Measurements from ENCODE around the gene RSRC2.
"Not testable (repeated sequence)": the region's sequence is repeated elsewhere in the genome, so short reads cannot be mapped to it uniquely, and the experiment has no call there.

Gene RSRC2, protein sequence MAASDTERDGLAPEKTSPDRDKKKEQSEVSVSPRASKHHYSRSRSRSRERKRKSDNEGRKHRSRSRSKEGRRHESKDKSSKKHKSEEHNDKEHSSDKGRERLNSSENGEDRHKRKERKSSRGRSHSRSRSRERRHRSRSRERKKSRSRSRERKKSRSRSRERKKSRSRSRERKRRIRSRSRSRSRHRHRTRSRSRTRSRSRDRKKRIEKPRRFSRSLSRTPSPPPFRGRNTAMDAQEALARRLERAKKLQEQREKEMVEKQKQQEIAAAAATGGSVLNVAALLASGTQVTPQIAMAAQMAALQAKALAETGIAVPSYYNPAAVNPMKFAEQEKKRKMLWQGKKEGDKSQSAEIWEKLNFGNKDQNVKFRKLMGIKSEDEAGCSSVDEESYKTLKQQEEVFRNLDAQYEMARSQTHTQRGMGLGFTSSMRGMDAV

DNA sequence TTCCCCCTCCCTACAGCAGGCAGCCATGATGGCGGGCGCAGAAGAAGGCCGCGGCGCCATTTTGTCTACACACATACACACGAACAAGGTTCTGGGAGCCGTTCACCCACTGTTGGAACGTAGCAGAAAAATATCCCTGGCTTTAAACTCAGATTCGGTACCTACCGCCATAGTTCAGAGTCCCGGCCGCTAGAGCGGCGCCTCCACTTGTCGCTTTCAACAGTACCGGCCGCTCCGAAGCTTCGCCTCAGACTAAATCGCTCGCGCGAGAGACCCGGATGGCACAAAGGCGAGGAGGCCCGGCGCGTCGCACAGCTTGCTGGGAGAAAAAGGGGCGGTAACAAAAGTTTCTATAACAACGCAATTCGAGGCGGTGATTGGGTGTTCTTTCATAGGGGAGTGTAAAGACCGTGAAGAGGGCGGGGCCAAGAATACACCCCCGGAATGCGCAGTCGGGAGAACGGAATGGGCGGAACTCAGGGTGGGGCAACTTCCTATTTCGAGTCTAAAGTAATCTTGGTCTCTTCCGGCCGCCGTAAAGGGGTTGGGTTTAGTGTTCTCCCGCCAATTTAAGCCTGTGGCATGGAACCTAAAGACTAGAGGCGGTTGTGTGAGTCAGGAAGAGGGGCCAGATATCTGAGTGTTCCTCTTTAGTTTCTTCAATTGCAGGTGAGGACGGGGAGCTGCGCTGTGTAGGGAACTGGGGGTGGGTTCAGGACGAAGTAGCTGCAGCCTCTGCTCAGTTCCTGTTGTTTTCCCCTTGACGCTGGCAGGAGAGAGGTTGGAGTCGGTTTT is at the start of gene RSRC2, which contains the start of gene KNTC1:
TSS of gene RSRC2 (minus strand) at position 254 of the 795 bp plus-strand sequence. CDS start at position 171, 83 bp downstream.
TSS of gene KNTC1 (plus strand) at position 567 of the 795 bp plus-strand sequence. CDS start 2,815 bp downstream, outside the sequence.
- peak; percentile 95 for DNase-seq

DNA sequence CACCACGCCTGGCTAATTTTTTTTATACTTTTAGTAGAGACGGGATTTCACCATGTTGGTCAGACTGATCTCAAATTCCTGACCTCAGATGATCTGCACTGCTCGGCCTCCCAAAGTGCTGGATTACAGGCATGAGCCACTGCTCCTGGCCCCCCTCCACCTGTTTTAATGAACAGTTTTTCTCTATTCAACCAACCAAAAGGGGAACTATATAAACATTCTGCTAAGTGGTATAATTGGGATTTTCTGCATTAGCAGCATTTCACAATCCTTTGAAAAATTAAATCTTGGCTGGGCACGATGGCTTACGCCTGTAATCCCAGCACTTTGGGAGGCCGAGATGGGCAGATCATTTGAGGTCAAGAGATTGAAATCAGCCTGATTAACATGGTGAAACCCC is 45.1 kb upstream of the RSRC2 start:
- DNase-seq, result no peak

DNA sequence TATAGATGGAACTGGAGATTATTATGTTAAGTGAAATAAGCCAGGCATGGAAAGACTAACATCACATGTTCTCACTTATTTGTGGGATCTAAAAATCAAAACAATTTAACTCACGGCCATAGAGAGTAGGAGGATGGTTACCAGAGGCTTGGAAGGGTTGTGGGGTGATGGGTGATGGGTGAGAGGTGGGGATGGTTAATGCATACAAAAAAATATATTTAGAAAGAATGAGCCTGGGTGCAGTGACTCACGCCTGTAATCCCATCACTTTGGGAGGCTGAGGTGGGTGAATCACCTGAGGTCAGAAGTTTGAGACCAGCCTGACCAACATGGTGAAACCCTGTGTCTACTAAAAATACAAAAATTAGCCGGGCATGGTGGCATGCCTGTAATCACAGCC is 43.3 kb upstream of the RSRC2 start:
- not testable (repeated sequence) for DNase-seq

DNA sequence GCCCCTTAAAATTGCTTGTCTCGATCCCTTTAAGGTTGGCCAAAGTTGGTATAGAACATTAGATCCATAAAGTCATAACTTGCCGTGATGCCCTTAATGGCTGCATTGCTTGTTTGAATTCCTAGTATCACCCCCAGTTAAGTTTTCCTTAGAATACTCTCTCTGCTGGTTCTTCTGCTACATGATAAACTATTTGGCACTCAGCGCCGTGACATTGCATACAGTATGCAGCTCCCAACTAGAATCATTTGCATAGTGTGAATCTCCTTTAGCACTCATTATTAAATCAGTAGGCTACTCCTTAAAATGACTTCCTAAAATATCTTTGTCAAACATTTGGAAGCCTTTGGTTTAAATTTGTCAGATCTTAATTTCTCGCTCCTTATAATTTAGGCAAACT is 42.6 kb upstream of the RSRC2 start:
- no peak for DNase-seq

DNA sequence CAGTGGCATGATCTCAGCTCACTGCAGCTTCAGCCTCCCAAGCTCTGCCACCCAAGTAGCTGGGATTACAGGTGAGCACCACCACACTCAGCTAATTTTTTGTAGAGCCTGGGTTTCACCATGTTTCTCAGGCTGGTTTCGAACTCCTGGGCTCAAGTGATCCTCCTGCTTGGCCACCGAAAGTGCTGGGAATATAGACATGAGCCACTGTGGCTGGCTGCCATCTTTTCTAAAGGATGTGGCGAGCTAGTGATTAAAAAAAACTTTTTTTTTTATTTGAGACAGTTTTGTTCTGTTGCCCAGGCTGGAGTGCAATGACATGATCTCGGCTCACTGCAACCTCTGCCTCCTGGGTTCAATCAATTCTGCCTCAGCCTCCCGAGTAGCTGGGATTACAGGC is 40.1 kb upstream of the RSRC2 start:
- DNase-seq, result not testable (repeated sequence)

DNA sequence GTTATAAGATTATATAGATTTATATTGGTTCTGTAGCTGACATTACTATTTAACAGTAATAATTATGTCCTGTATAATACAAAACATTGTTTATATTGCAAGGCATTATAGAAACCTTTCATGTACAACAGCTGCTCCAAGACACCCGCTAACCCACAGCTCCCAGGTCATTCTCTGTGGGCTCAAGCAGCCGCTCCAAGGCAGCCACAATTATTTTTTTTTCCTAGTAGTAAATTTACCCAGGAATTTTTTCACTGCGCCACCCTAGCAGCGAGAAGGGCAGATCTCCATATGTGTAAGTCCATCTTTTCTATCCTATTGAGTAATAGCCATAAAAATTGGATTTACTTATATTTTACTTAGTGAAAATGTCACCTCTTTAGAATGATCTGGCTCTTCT is 36.6 kb upstream of the RSRC2 start:
- no peak for DNase-seq

DNA sequence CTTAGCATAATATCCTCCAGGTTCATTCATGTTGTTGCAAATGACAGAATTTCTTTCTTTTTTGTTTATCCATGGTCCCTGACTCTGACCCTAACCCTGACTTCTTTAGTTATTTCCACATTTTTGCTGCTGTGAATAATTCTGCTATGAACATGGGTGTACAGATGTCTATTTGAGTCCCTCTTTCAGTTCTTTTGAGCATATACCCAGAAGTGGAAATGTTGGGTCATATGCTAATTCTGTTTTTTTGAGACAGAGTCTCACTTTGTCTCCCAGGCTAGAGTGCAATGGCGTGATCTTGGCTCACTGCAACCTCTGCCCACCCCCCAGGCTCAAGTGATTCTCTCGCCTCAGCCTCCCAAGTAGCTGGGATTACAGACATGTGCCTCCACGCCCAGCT is 33.4 kb upstream of the RSRC2 start:
- DNase-seq, result no peak

DNA sequence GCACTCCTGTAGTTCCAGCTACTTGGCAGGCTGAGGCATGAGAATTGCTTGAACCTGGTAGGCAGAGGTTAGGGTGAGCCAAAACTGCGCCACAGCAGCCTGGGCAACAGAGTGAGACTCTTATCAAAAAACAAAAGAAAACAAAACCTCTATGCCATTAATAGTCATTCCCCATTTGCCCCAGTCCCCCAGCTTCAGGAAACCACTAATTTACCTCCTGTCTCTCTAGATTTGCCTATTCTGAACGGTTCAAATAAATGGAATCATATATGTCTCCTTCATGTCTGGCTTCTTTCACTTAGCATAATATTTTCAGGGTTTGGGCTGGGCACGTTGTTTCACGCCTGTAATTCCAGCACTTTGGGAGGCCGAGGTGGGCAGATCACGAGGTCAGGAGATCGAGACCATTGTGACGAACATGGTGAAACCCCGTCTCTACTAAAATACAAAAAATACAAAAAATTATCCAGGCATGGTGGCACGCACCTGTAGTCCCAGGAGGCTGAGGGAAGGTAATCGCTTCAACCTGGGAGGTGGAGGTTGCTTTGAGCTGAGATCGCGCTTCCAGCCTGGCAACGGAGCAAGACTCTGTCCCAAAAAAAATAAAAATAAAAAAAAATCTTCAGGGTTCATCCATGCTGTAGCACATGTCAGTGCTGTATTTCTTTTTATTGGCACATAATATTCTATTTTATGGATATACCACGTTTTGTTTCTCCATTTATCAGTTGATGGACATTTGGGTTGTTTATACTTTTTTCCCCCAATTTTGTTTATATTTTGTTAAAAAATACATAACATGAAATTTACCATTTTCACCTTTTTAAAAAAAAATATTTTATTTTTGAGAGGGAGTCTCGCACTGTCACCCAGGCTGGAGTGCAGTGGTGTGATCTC is 32.3 kb upstream of the RSRC2 start:
- no peak for DNase-seq

DNA sequence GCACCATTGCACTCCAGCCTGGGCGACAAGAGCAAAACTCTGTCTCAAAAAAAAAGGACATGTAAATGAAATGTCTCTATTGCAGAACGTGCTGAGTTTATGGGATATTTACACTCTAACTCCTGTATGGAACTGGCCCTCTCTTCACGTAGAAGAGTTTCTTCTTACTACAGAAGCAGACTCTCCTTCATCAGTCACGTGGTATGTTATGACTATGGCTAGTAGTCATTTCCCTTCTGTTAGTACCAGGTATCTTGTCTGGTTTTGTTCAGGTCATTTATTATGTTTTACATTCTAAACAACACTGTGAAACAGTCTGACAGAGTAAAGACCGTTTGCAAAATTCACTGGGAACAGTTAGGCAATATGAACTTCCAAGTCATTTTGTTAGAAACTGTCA is 20.6 kb upstream of the RSRC2 start:
- DNase-seq, result no peak

DNA sequence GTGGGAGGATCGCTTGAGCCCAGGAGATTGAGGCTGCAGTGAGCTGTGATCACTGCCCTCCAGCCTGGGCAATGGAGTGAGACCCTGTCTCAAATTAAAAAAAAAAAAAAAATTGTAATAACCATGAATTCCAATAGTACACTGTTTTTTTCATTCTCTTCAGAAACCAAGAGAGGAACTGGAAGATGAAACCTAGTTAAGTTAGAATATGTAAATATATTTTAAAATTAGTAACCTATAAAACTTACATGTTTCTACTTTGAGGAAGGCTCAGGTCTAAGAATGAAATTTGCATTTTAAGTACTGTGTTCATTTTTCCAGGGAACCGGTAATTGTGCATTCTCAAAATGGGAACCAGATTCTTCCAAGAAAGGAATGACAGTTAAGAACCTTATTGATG is 19.1 kb upstream of the RSRC2 start:
- no peak for DNase-seq

DNA sequence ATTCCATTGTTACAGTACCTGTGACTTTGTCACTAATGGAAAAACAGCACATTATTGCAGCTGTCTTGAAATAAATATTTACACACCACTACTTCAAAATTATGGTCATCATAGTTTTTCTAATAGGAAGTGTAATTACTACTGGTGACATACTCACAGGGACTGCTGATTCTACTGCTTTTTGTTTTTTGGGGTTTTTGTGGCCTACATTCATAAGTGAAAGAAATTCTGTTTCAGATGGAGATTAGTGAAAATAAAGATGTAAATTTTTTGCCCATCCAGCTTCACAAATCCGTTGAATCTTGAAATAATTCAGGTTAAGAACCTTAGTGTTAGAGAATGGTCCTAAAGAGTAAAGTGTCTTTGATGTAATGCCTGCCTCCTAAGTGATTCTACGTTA is 17.8 kb upstream of the RSRC2 start:
- no peak for DNase-seq

DNA sequence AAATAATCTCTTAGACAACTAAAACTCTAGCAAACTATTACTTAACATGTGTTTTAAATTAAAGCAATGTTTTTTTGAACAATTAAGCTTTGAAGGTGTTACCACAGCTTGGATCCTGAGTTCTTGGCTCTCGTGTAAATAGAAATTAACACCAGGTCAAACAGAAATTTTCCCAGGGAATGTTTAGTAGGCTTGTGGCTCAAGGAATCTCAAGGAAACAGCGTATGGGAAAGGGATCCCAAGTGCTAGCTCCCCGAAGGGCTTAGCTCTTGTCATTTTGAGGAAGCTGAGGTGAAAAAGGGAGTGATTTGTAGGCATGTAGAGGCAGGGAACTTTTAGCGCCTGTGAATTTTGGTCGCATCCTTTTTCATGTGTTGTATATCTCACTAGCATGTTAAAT is 11.8 kb upstream of the RSRC2 start:
- DNase-seq, result no peak

DNA sequence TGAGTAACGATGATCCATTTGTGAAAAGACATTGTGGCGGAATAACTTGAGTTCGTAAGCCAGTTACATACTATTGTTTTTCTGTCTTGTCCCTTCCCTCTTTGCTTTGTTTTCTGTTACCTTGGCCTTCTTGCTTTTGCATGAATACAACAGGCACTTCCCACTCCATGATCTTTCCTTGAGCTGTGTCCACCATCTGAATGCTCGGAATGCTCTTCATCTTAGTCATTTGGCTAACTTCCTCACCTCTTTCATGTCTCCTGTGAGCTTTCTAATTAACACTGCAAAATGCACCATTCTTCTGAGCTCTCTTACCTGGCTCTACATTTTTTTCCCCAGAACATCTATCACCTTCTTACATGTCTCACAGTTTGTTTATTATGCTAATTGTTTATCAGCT is 10.3 kb upstream of the RSRC2 start:
- DNase-seq, result no peak

DNA sequence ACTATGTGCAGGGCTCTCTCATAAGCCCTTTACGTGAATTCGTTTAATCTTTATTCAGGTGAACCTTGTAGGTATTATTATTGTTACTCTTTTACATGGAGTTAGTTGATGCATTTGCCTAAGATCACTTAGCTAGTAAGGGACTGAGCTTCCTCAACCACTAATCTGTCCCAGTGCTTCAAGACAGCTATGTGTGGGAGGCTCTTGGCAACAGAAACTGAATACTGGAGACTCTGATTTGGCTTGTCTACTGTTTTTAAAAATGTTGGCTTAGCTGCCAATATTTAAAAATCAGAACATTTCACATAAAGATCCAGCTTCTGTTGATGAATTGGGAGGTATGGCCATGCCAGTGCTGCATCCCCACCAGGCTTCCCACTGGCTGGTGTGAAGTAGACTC is 7.1 kb upstream of the RSRC2 start:
- no peak for DNase-seq

DNA sequence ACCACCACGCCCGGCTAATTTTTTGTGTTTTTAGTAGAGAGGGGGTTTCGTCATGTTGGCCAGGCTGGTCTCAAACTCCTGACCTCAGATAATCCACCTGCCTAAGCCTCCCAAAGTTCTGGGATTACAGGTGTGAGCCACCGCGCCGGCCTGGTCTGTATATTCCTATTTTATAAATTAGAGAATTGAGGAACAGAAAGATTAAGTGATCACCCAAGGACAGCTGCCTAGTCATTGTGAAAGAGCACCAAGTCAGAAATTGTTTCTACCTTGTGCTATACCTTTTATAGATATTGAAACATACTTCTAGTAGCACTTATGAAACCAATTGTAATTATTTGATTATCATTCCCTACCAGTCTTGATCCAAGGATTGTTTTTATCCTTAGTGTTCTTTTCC is 2.3 kb upstream of the RSRC2 start:
- no peak for DNase-seq

DNA sequence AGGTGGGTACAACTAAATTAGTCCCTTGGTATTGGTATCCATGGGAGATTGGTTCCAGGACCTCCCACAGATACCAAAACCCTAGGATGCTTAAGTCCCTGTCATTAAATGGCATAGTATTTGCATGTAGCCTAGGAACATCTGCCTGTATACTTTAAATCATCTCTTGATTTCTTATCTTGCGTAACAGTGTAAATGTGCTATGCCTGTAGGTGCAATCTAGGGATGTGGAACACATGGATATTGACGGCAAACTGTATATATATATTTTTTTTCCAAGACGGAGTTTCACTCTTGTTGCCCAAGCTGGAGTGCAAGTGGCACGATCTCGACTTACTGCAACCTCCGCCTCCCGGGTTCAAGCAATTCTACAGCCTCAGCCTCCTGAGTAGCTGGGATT is 1.8 kb upstream of the RSRC2 start:
- no peak for DNase-seq

DNA sequence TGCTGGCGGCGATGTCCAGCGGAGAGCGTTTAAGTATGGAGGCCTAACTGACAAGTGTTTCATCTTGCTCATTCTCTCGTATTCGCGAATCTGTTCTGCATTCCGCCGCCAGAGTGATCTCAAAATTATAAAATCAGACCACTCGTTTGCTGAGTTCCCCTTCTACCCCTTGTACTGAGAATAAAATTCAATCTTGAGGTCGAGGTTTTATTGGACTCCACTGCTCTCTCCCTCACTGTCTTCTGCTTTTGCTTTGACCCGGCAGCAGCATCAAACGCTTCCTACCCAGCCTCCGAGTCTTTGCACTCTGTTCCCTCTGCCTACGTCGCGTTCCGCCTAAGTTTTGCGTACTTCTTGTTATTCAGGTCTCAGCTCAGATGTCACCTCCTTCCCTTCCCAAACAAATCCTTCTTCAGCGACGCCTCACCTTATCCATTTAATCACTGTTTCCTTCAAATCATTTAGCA is 775 bp upstream of the RSRC2 start:
- no peak for DNase-seq

DNA sequence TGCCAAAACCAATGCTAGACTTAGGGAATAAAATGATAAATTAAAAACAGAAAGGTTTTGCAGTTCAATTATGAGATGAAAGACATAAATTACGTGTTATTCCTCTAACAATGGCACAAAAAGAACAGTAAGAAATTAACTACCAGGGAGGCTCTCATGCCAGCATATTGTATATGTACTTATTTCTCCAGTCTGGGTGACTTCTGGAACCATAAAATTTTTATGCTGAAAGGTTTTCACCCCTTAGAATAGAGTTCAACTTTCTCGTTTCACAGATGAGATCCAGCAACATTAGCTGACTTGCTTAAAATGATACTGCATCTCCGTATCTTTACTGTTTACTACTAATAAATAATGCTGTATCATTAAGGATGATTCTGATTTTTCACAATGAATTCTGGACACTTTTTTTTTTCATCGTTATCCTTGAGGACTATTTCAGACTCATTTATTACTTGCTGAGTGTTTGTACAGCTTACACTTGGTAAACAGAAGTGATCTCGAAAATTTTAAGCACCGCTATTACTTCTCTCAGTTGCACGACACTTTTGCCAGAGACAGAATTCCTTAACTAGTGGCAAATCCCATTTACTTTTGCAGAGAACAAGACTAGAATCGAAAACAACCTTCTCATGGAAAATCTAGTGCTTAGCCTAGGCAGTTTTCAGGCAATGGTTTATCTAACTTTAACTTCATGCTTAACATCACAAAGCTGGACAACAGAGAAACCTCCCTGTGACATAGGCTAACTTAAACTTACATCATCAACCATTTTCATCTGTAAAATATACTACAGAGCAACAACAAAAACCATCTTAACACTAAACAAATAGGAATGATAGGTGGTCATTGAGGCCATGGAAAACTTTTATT is 2.7 kb downstream of the RSRC2 start:
- DNase-seq, result no peak

DNA sequence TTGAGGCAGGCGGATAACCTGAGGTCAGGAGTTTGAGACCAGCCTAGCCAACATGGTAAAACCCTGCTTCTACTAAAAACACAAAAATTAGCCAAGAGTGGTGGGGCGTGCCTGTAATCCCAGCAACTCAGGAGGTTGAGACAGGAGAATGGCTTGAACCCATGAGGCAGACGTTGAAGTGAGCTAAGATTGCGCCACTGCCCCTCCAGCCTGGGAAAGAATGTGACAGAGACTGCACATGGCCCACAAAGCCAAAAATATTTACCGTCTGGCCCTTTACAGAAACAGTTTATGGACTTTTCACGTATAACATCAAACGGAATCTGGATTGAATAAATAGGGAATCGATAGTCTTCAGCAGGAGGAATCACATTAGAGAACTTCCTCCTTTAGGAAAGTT is 3.5 kb downstream of the RSRC2 start:
- DNase-seq, result no peak

DNA sequence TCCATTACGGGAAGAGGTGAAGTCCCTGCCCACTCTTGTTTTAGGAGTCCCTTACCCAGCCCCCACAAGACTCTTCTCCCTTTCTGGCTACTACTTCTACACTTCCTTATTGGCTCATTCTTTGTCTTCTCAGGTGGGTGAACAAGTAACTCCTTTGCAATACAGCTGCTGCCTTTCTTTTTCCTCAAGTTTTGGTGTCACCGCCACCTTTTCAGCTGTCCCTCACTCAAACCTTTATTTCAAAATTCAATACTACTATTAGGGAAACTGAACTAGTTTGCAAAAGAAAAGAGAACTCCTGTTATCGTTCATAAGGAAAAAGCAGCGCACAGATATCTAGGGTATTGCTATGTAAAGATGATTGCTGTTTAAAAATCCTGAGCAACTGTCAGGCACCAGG is 6.1 kb downstream of the RSRC2 start:
- no peak for DNase-seq

DNA sequence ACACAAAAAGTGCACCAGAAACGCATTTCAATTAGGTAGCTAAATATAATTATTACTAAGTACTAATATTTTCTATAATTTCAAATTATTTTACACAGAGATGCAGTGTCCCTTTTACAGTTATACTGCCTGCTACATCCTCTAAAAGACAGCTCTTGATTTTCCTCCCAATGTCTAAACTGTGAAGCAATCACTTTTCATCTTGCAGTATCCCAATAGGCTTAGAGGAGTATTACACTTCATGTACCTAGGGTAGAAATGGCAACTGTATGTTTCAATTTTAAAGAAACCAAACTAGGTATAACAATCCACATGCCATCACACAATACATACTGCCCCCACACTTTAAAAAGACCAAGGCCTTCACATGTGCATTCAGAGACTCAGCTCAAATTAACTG is 7.3 kb downstream of the RSRC2 start:
- DNase-seq, result no peak

DNA sequence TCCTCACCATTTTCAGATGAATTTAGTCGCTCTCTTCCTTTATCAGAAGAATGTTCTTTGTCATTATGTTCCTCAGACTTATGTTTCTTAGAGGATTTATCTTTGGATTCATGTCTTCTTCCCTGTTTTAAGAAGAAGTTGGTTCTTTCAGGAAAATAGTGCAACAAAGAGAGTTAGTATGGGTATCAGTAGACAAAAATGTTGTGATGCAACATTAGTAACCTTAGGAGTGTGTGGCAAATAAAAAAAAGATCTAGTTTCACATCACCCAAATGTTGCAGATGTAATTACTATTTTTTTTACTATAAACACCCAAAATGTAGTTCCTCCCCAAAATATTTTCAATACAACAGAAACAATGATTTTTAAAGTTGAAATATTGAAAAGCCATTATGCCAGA is 7.8 kb downstream of the RSRC2 start:
- DNase-seq, result no peak

All from activated CD4-positive, CD25-positive, alpha-beta regulatory T cell treated with anti-CD3 and anti-CD28 coated beads, Interleukin-2, amount 50 U/mL, for 72 hours (primary cell).